SU-DHL-6 (cell line): ENCODE data around the gene ID4.

Source experiments
- H2AFZ ChIP-seq: fragments of 200-600 bp; sonication (generic); 2 replicates; pipeline ENCODE4 v1.6.1; 2014; ENCODE audit warnings: low read depth, mild to moderate bottlenecking, moderate library complexity, mixed read lengths, antibody characterized with exemption, low read length; ENCODE audit not compliant: severe bottlenecking
- H3F3A ChIP-seq: fragments of 200-600 bp; shearing (Covaris generic); 2 replicates; pipeline ENCODE4 v1.6.0; 2016; ENCODE audit warnings: antibody characterized with exemption, mild to moderate bottlenecking; ENCODE audit not compliant: insufficient read depth
- H3K27ac ChIP-seq: fragments of 200-600 bp; sonication (generic); 2 replicates; pipeline ENCODE4 v1.5.1; 2016; ENCODE audit warnings: low read depth, mild to moderate bottlenecking, low read length, moderate library complexity, mixed read lengths
- H3K27me3 ChIP-seq: fragments of 200-600 bp; sonication (generic), shearing (Covaris generic); 2 replicates; pipeline ENCODE4 v1.6.0; 2014; ENCODE audit warnings: mild to moderate bottlenecking, low read length
- H3K36me3 ChIP-seq: fragments of 200-600 bp; sonication (generic); 2 replicates; pipeline ENCODE4 v1.6.1; 2014; ENCODE audit warnings: mild to moderate bottlenecking, low read length, mixed read lengths
- H3K4me2 ChIP-seq: fragments of 300-600, 200-600 bp; shearing (Covaris generic), sonication (generic); 2 replicates; pipeline ENCODE4 v1.6.0; 2014; ENCODE audit warnings: low read length, low read depth, mild to moderate bottlenecking; ENCODE audit not compliant: poor library complexity, severe bottlenecking
- H3K4me3 ChIP-seq: fragments of 200-600 bp; sonication (generic); 2 replicates; pipeline ENCODE4 v1.5.1; 2014; ENCODE audit warnings: antibody characterized with exemption, low read length, mild to moderate bottlenecking, mixed read lengths; ENCODE audit not compliant: insufficient read depth, poor library complexity, severe bottlenecking
- H3K79me2 ChIP-seq: fragments of 200-600 bp; sonication (generic); 2 replicates; pipeline ENCODE4 v1.6.1; 2014; ENCODE audit warnings: mild to moderate bottlenecking, low read length, moderate library complexity; ENCODE audit not compliant: insufficient read depth
- H3K9ac ChIP-seq: fragments of 200-600 bp; sonication (generic); 2 replicates; pipeline ENCODE4 v1.7.0; 2014; ENCODE audit warnings: mild to moderate bottlenecking, low read length
- H3K9me2 ChIP-seq: fragments of 200-600 bp; sonication (generic); replicated peaks from 2 replicates; pipeline ENCODE4 v1.6.1; 2014; ENCODE audit warnings: low read length; ENCODE audit not compliant: insufficient read depth
- H3K9me3 ChIP-seq: fragments of 200-600 bp; sonication (generic); 2 replicates; pipeline ENCODE4 v1.6.1; 2014; ENCODE audit warnings: low read length, mixed read lengths; ENCODE audit not compliant: insufficient read depth
- H4K20me1 ChIP-seq: fragments of 200-600 bp; sonication (generic); 2 replicates; pipeline ENCODE4 v1.6.1; 2014; ENCODE audit warnings: low read depth, mild to moderate bottlenecking, antibody characterized with exemption, low read length, moderate library complexity, mixed read lengths
- CTCF ChIP-seq: fragments of 200-600 bp; sonication (generic); IDR thresholded peaks from one replicate; pipeline ENCODE4 v1.5.1; 2017; ENCODE audit warnings: antibody characterized with exemption, mild to moderate bottlenecking, low read length, moderate library complexity; ENCODE audit not compliant: insufficient read depth, poor library complexity, severe bottlenecking
- EZH2phosphoT487 ChIP-seq: fragments of 200-600 bp; sonication (generic), shearing (Covaris generic); conservative IDR thresholded peaks from 2 replicates; pipeline ENCODE4 v1.6.1; 2018; ENCODE audit warnings: mild to moderate bottlenecking, antibody characterized with exemption, low read length, moderate library complexity, mixed read lengths

The ID4 gene

GRCh38 chr6:19827247-19827646 lies 9.9 kb upstream of the ID4 start:
- H2AFZ ChIP-seq, result no peak overlapping the region
- no peaks in the 10 kb centered on the region for H3F3A ChIP-seq
- TF ChIP-seq EZH2phosphoT487 (no peak), CTCF (no peak)
- H3K36me3 ChIP-seq, result no peaks in the 10 kb centered on the region
- H3K9me2 ChIP-seq, result no peaks in the 10 kb centered on the region
- no peaks in the 10 kb centered on the region for H3K79me2 ChIP-seq
- H3K4me2 ChIP-seq, result no peak overlapping the region
- no peaks in the 10 kb centered on the region for H3K9me3 ChIP-seq
- H3K9ac ChIP-seq, result no peak overlapping the region
- no peaks in the 10 kb centered on the region for H4K20me1 ChIP-seq
- H3K4me3 ChIP-seq, result no peak overlapping the region
- H3K27ac ChIP-seq, result no peak overlapping the region
- peaks cover 3% of the 10 kb centered on the region; the same call in 1 of the 2 replicates for H3K27me3 ChIP-seq

DNA sequence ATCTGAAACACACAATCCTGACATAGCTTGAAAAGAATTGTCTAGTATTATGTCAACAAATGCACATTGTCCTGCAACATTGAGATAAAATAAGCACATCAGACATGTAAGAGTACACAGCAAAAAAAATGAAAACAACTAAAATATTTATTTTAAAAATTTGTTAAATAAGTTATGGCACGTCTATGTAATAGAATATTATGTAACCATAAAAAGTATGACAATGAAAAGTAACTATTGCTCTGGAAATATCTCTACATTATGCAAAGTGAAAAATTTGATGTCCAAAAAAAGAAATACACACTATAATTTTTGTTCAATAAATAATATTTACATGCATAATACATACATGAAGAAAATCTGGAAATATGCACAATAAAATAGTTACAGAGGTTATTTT lies 9.3 kb upstream of the ID4 start:
- Histone ChIP-seq H3K4me2 (no peak overlapping the region), H4K20me1 (no peaks in the 10 kb centered on the region)

GRCh38 chr6:19830171-19830570 lies 7.0 kb upstream of the ID4 start:
- no peak overlapping the region for H3K27ac ChIP-seq
- H3K9me3 ChIP-seq, result no peaks in the 10 kb centered on the region
- no peak overlapping the region for H3K9ac ChIP-seq
- no peak overlapping the region for H3K4me3 ChIP-seq
- H3K9me2 ChIP-seq, result no peaks in the 10 kb centered on the region; the same call in 1 of the 2 replicates
- TF ChIP-seq EZH2phosphoT487 (no peak), CTCF (no peak)
- no peaks in the 10 kb centered on the region for H3K36me3 ChIP-seq
- H3F3A ChIP-seq, result no peaks in the 10 kb centered on the region
- H2AFZ ChIP-seq, result no peak overlapping the region
- no peak overlapping the region for H3K4me2 ChIP-seq
- H3K27me3 ChIP-seq, result peaks cover 3% of the 10 kb centered on the region; the same call in 1 of the 2 replicates
- H3K79me2 ChIP-seq, result no peaks in the 10 kb centered on the region
- no peaks in the 10 kb centered on the region for H4K20me1 ChIP-seq

More for the DNA sequence above, 9.3 kb upstream of the ID4 start:
- Histone ChIP-seq H3K9me3 (no peaks in the 10 kb centered on the region), H3K27ac (no peak overlapping the region), H3K36me3 (no peaks in the 10 kb centered on the region), H3F3A (no peaks in the 10 kb centered on the region), H3K27me3 (peaks cover 3% of the 10 kb centered on the region; the same call in 1 of the 2 replicates), H3K79me2 (no peaks in the 10 kb centered on the region), H3K4me3 (no peak overlapping the region), H3K9ac (no peak overlapping the region), H3K9me2 (no peaks in the 10 kb centered on the region), H2AFZ (no peak overlapping the region)
- no peak for TF ChIP-seq EZH2phosphoT487
- TF ChIP-seq CTCF, result no peak
